ENCODE results near the gene OGFR. TPM values are rescaled to one million over a fixed set of nuclear protein-coding genes. Genes with fewer than 3 reads are reported as not detected.

OGFR gene
- polyA plus RNA-seq, 1 experiment = 19.7 TPM

DNA sequence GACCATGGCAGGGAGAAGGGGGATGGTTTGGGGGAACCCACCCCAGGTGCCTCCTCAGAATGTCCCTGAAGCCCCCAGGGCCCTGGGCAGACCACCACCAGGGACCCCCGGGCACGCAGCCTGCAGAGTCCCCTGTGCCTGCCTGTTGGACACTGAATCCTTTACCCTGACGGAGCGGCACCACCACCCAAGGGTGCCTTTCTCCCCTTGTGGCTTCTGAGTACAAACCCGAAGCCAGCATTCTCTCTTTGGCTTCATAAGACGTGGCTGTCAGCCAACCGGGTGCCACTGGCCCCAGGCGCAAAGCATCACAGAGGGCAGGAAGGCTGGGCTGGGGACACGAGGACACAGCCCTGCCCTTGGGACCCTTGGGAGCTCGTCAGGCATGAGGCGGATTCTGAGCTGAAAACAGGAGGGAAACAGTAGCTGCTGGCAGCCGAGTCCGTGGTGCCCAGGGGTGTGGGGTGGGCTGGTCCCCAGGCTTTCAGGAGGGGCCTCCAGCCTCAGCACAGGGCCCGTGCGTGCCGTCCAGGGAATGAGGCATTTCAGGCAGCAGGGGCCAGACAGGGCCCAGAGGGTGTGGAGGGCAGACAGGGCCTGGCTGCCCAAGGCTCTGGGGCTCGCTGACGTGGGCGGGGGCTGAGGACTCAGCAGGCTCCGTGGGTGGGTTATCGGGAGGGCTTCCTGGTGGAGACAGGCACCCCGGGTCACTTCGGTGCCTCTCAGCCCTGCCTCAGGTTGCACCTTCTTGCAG lies 15.8 kb downstream of the OGFR start:
- TF ChIP-seq, protein P1, sequence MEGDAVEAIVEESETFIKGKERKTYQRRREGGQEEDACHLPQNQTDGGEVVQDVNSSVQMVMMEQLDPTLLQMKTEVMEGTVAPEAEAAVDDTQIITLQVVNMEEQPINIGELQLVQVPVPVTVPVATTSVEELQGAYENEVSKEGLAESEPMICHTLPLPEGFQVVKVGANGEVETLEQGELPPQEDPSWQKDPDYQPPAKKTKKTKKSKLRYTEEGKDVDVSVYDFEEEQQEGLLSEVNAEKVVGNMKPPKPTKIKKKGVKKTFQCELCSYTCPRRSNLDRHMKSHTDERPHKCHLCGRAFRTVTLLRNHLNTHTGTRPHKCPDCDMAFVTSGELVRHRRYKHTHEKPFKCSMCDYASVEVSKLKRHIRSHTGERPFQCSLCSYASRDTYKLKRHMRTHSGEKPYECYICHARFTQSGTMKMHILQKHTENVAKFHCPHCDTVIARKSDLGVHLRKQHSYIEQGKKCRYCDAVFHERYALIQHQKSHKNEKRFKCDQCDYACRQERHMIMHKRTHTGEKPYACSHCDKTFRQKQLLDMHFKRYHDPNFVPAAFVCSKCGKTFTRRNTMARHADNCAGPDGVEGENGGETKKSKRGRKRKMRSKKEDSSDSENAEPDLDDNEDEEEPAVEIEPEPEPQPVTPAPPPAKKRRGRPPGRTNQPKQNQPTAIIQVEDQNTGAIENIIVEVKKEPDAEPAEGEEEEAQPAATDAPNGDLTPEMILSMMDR (IDR thresholded peaks at IDR 0.05; ENCODE audit: low read depth, low read length) = no peak
- ChIA-PET POLR2A (no interaction called here), CTCF (no interaction called here)
- Histone ChIP-seq H3K9me3 (ENCODE audit: control insufficient read depth, insufficient read depth, low read length) (no peaks in the 10 kb centered on the region; the same call in 1 of the 2 replicates), H3K27me3 (ENCODE audit: control insufficient read depth, insufficient read depth, low read length) (peaks cover 22% of the 10 kb centered on the region), H3K4me3 (ENCODE audit: low read depth, low read length) (no peak overlapping the region), H3K27ac (ENCODE audit: low read depth, low read length) (no peak overlapping the region)
- no peak for DNase-seq (ENCODE audit: low read depth, low spot score)

DNA sequence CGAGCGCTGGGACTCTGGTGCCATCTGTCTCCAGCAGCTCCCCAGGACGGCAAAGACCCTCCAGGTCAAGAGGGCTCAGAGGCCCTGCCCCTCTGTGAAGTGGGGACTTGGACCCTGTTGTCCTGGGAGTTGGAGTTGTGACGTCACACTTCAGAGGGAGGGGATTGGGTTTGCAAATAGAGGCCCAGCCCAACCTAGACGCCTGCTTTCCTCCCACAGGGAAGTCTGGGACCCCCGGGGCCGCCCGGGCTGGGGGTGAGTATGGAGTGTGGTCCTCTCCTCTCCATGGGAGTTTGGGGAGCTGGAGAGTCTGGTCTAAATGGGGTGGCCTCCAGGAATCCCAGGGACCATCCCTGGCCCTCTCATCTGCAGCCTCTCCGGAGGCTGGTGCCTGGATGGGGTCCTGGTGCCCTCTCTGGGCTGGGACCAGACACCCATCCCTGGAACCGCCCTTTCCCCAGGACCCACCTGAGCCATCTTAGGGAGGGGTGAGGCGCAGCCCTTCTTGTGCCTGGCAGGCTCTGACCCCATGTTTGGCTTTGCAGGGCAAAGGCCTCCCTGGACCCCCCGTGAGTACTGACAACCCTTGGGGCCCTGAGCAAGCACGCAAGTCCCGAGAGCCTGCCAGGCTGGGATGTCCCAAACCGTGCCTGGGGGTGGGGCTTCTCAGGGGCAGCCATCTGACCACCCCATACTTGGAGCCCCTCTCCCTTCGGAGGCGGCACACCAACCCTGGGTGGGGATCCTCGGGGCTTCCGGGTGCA lies 16.5 kb downstream of the OGFR start:
- POLR2A ChIA-PET = no interaction called here
- DNase-seq (ENCODE audit: low read depth, low spot score) = no peak
- TF ChIP-seq, protein P1 (IDR thresholded peaks at IDR 0.05; ENCODE audit: low read depth, low read length) = no peak
- no peaks in the 10 kb centered on the region; the same call in 1 of the 2 replicates for H3K9me3 ChIP-seq (ENCODE audit: control insufficient read depth, insufficient read depth, low read length)
- CTCF ChIA-PET = no interaction called here
- H3K4me3 ChIP-seq (ENCODE audit: low read depth, low read length) = no peak overlapping the region
- no peak overlapping the region for H3K27ac ChIP-seq (ENCODE audit: low read depth, low read length)
- H3K27me3 ChIP-seq (ENCODE audit: control insufficient read depth, insufficient read depth, low read length) = peaks cover 16% of the 10 kb centered on the region

DNA sequence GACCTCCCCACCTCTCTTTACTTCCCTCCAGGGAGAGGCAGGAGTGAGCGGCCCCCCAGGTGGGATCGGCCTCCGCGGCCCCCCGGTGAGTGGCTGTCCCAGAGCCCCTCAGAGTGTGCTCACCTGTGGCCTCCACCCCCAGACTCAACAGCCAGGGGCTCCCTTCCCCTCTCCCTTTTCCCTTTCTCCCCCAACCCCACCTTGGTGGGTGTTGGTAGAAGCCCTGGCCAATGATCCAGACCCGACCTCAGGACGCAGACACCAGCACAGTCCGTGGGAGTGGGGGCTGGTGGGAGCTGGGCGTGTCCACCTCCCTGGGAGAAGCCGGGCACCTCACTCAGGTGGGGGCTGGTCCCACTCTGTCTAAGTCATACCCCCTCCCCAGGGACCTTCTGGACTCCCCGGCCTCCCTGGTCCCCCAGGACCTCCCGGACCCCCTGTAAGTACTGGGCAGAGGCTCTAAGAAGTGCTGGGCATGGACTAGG lies 17.1 kb downstream of the OGFR start:
- no peak overlapping the region for H3K4me3 ChIP-seq (ENCODE audit: low read depth, low read length)
- no peaks in the 10 kb centered on the region; the same call in 1 of the 2 replicates for H3K9me3 ChIP-seq (ENCODE audit: control insufficient read depth, insufficient read depth, low read length)
- CTCF ChIA-PET = interaction anchor here (1.3 kb wide), 1 partner anchor 70 kb away, joined by 3 read pairs; no protein-coding TSS in a partner anchor
- peaks cover 11% of the 10 kb centered on the region for H3K27me3 ChIP-seq (ENCODE audit: control insufficient read depth, insufficient read depth, low read length)
- no peak for DNase-seq (ENCODE audit: low read depth, low spot score)
- POLR2A ChIA-PET = no interaction called here
- TF ChIP-seq, protein P1 (IDR thresholded peaks at IDR 0.05; ENCODE audit: low read depth, low read length) = no peak
- H3K27ac ChIP-seq (ENCODE audit: low read depth, low read length) = no peak overlapping the region

DNA sequence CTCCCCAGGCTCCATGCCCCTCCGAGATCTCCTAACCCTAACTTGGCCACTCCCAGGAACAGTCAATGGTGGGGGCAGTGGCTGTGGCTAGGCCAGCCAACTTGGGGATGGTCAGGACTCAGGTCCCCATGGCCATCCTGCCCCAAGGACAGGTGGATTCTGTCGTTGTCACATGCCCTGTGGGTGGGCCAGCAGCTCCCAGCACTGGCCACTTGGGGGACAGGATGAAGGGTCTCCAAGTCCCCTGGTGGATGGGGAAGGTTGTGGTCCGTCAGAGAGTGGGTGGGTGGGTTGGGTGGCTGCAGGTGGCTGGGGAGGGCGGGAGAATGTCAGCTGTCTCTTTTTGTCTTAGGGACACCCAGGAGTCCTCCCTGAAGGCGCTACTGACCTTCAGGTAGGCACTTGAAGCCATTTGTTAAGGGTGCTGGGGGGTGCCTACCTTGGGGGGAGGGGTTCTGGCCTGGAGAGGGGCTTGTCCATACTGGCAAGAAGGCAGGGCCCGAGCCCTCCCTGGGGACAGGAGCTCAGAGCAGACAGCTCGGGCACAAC lies 17.7 kb downstream of the OGFR start:
- ChIA-PET POLR2A (interaction anchor here (0.7 kb wide), 1 partner anchor 70 kb away, joined by 8 read pairs; no protein-coding TSS in a partner anchor), CTCF (interaction anchor here (0.9 to 1.3 kb wide), 3 partner anchors 14 to 187 kb away, joined by 3 to 7 read pairs (median 4); no protein-coding TSS in a partner anchor)
- H3K9me3 ChIP-seq (ENCODE audit: control insufficient read depth, insufficient read depth, low read length) = no peaks in the 10 kb centered on the region; the same call in 1 of the 2 replicates
- TF ChIP-seq, protein P1 (IDR thresholded peaks at IDR 0.05; ENCODE audit: low read depth, low read length) = no peak
- H3K27ac ChIP-seq (ENCODE audit: low read depth, low read length) = no peak overlapping the region
- peaks cover 9% of the 10 kb centered on the region for H3K27me3 ChIP-seq (ENCODE audit: control insufficient read depth, insufficient read depth, low read length)
- DNase-seq (ENCODE audit: low read depth, low spot score) = no peak
- H3K4me3 ChIP-seq (ENCODE audit: low read depth, low read length) = no peak overlapping the region
